Measurements from ENCODE around the gene TFG. TPM values are rescaled to one million over a fixed set of nuclear protein-coding genes. Genes with fewer than 3 reads are reported as not detected.

The TFG gene
- total RNA-seq, 2 experiments from 2014 or later: 57.8 to 61.3 TPM

DNA sequence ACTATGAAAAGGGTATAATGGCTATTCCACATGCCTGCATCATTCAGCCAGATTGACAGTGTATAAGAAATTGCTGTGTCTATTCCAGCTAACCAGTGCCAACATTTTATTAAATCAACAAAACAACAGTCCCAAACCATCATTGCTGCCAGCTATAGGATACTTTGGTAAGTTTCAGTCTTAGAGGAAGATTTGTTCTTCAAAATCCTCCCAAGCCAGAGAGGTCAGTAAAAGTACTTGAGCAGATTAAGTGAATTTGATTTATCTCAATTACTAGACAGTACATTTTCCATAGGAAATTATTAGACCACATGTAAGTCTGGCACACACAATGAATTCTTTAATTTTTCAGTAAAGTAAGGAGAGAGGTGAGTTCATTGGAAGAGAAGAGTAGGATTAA is 50.7 kb downstream of the TFG start:
- Mint-ChIP-seq H3K9me3 (no peaks in the 10 kb centered on the region), H3K4me1 (no peaks in the 10 kb centered on the region), H3K4me3 (no peak overlapping the region)

DNA sequence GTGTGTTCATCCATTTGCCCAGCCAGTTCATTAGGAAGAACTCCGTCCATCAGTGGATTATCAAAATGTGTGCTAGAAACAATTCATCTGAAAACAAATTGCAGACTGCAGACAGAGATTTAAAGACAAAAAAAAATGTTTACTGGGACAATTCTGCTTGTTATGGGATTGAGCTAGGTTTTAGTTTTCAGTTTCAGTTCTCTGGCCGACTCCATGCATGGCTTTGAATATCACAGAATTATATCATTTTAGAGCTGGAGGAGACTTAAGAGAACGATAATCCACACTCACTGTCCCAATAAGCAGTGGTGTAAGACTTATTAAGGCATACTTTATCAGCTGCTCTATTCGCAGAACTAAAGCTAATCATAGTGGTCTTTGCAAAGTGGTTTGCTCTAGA is 51.1 kb downstream of the TFG start:
- Mint-ChIP-seq H3K4me3 (no peak overlapping the region), H3K4me1 (peaks cover under 1% of the 10 kb centered on the region), H3K9me3 (no peaks in the 10 kb centered on the region), H3K27ac (no peak overlapping the region), H3K36me3 (no peaks in the 10 kb centered on the region), H3K27me3 (no peaks in the 10 kb centered on the region)
- no peak for DNase-seq

More for the DNA sequence above, 50.7 kb downstream of the TFG start:
- Mint-ChIP-seq H3K36me3 (no peaks in the 10 kb centered on the region), H3K27ac (no peak overlapping the region), H3K27me3 (no peaks in the 10 kb centered on the region)
- no peak for DNase-seq

DNA sequence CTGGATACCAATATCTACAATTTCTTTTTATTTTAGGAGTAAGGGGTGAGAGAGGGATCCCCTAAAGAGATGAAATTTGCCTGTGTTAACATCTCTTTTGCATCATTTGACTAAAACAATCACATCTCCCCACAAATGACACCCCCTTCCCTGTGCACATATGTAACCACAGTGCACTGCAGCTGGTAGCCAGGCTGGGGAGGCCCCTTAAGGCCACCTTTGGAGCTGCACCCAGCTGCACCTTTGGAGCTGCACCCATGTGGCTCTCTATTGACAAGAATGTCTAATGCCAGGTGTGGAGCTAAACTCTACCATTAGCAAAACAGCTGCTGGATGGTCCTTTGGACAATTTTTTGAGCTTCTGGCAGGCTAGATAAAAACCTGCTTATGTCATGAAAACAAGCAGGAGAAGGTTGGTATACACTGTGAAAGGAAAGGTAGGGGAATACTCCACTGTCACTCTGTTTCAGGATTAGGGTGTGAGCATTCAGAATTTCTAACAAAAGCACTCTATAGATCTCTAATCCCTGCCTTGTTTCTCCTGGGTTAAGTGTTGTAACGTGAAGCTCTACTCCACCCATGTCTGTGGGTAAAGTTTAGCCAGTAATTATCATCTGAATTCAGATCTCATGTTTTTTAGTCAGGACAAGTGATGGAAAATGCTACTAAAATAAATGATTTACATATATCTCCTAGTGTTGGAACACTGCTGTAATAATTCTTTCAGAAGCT is 52.1 kb downstream of the TFG start:
- H3K9me3 Mint-ChIP-seq: no peaks in the 10 kb centered on the region
- no peak for DNase-seq
- peaks cover 9% of the 10 kb centered on the region for H3K4me1 Mint-ChIP-seq
- H3K27ac Mint-ChIP-seq: no peak overlapping the region
- H3K27me3 Mint-ChIP-seq: no peaks in the 10 kb centered on the region
- no peaks in the 10 kb centered on the region for H3K36me3 Mint-ChIP-seq
- no peak overlapping the region for H3K4me3 Mint-ChIP-seq

DNA sequence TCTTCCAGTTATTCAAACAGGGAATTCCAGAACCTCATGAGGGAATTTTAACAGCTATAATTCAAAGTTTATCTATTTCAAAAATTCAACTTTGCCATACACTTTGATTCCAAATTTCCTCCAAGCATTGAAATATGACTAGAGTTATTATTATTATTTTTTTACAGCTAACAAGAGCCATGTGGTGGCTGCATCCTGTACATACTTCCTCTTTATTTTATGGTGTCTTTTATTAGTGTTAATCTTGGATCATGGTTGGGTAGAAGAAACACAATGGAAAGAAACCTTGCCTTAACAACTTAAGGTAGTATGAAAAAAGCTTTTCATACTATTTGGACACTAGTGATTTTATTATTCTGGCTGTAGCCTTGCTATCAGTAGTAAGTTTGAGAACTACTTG is 52.7 kb downstream of the TFG start:
- Mint-ChIP-seq H3K27me3 (no peaks in the 10 kb centered on the region), H3K4me3 (no peak overlapping the region), H3K4me1 (peaks cover 9% of the 10 kb centered on the region), H3K36me3 (no peaks in the 10 kb centered on the region), H3K27ac (no peak overlapping the region), H3K9me3 (no peaks in the 10 kb centered on the region)
- DNase-seq: no peak

DNA sequence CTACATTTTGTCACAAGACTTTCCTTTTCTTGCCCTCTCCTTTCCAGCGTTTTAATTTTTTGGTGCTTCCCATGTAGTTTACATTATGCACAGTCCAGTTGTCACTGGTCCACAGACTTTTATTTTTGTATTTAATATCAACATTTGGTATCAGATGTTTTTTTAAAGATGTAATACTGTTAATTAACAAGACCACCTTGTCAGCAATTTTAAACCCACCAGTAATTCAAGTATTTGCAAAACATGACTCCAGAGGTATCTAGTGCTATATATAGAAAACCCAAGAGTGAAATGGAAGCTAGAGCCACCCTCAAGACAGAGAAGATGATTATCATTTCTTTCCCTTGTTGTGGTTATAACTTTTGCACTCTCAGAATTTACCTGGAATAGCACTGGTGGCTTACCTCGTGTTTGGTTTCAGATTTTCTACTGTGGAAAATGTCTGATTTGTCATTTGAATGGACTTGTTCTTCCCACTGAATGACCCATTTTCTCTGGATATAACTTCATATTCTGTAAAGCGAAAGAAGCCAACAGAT is 56.2 kb downstream of the TFG start:
- H3K36me3 Mint-ChIP-seq: no peaks in the 10 kb centered on the region
- H3K27ac Mint-ChIP-seq: no peak overlapping the region
- no peaks in the 10 kb centered on the region for H3K27me3 Mint-ChIP-seq
- H3K4me3 Mint-ChIP-seq: no peak overlapping the region
- no peak for DNase-seq
- peaks cover 9% of the 10 kb centered on the region for H3K4me1 Mint-ChIP-seq
- no peaks in the 10 kb centered on the region for H3K9me3 Mint-ChIP-seq

DNA sequence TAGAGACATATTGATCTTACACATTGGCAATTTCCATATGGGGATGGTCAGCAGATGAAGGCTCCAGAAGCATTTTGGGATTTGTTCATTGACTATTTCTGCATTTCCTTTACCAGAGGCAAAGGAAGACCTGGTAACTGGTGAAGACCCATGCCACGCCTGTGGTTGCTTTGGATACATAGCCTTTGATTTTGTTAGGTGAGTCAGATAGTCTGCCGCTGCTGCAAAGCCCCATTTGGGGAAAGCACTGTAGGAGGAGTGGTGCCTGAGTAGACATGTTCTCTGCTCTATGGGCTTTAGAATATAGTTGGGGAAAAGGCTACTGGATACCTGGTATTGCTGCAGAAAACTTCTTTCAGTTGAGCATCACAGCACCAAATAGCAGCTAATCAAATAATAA is 56.8 kb downstream of the TFG start:
- peak; percentile 14 for DNase-seq
- no peaks in the 10 kb centered on the region for H3K9me3 Mint-ChIP-seq
- no peak overlapping the region for H3K4me3 Mint-ChIP-seq
- H3K4me1 Mint-ChIP-seq: peaks cover 9% of the 10 kb centered on the region
- H3K27ac Mint-ChIP-seq: no peak overlapping the region
- no peaks in the 10 kb centered on the region for H3K27me3 Mint-ChIP-seq
- no peaks in the 10 kb centered on the region for H3K36me3 Mint-ChIP-seq

DNA sequence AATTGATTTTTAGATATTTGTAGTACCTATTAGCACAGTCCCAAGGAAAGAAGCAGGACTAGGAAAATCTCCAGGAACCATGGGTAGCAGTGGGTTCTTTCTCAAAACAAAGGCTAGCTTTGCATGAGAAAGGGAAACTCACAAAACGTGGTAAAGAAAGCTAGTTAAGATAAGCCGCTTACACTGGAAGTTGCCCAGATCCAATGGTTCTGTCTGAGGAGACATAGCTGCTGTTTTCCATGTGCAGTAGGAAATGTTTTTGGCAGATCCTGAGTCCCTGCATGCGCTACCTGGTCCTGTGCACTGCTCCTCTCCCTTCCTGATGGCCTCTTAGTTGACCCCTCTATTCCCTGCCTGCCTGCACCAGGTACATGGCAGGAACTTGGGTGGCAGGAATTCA is 60.4 kb downstream of the TFG start:
- Mint-ChIP-seq H3K36me3 (peaks cover 2% of the 10 kb centered on the region), H3K27ac (no peak overlapping the region)

DNA sequence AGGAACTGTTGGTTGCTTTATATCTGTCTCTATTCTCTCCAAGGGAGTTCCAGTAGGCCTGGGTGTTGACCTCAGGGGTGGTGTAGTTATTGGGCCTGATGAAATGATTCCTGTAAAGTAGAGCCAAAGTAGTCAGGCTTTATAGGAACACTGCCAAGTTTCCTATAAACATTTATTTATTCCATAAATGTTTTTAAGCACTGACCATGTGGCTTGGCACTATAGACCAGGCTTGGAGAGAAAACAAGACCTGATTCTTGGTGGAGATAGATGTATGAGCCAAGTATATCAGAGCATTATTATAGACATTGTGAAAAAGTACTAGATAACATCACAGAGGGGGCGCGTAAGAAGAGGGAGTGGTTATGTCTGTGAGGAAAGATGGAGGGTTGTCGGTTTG is 65.9 kb downstream of the TFG start:
- Mint-ChIP-seq H3K9me3 (no peaks in the 10 kb centered on the region), H3K4me1 (no peaks in the 10 kb centered on the region), H3K27ac (no peak overlapping the region), H3K36me3 (peaks cover 2% of the 10 kb centered on the region), H3K4me3 (no peak overlapping the region), H3K27me3 (no peaks in the 10 kb centered on the region)
- DNase-seq: no peak

More for the DNA sequence above, 60.4 kb downstream of the TFG start:
- Mint-ChIP-seq H3K9me3 (no peaks in the 10 kb centered on the region), H3K27me3 (no peaks in the 10 kb centered on the region), H3K4me3 (no peak overlapping the region), H3K4me1 (peaks cover 9% of the 10 kb centered on the region)
- no peak for DNase-seq

DNA sequence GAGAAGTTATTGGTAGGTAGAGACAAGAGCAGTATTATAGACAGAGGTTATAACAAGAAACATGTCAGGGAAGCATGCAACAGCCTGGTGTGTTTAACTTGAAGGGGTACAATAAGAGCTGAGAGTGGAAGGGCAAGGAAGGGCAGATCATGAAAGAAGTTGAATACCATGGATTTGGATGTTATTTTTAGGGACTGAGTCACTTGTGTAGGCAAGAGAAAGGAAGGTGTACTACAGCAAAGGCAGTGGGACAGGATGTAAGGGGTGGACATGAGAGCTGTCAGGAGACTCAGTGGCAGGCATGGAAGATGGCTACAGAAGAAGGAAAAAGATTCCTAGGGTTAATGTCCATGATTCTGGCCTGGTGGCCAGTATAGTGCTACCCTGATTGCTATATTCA is 66.4 kb downstream of the TFG start:
- Mint-ChIP-seq H3K27me3 (no peaks in the 10 kb centered on the region), H3K36me3 (peaks cover 2% of the 10 kb centered on the region), H3K27ac (no peak overlapping the region), H3K9me3 (no peaks in the 10 kb centered on the region), H3K4me1 (no peaks in the 10 kb centered on the region), H3K4me3 (no peak overlapping the region)
- no peak for DNase-seq

DNA sequence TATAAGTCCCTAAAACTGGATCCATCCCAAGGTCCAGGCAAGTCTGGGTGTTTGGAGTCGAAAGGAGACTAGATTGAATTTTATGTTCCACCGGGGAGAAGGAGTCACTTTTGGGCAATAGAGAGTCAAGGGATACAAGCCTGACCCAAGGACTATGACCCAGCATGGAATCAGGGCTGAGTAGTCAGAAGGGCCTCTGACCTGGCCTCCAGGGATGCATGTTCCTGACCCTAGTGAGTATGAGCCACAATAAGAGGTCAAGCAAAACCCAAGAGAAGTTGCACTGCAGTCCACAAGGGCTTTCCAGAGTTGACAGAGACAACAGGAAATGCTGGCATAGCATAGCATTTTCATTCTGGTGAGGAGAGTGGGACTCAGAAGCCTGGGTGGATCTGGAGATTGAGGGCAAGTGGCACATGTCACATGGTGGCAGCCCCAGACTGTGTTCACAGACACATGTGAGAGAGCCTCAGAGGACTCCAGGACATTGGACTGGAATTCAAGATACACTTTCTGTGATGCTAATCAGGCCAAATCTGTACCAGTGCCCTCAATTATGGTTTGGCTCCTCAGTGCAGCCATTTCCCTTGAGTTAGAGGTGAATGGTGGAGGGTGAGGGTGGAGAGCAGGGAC is 66.9 kb downstream of the TFG start:
- no peak overlapping the region for H3K27ac Mint-ChIP-seq
- no peak overlapping the region for H3K4me3 Mint-ChIP-seq
- no peak for DNase-seq
- H3K36me3 Mint-ChIP-seq: peaks cover 2% of the 10 kb centered on the region
- no peaks in the 10 kb centered on the region for H3K4me1 Mint-ChIP-seq
- no peaks in the 10 kb centered on the region for H3K27me3 Mint-ChIP-seq
- no peaks in the 10 kb centered on the region for H3K9me3 Mint-ChIP-seq

DNA sequence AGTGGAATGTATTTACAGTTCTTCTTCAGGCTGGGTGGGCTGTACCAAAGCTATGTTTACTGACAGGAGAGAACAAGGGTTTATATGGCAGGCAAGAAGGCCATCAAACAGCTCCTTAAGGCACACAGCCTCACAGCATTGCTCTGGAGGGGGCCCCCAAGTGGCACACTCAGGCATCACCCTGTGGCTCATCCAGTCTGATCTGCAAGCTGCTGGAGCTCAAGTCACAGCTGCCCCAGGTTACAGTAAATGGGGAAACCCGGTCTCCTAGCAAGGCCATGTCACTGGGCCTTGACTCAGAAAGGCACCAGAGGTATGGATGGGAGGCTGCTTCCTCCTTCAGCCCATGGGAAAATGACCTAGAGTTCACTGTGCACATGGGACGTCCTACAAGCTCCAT is 67.5 kb downstream of the TFG start:
- no peak overlapping the region for H3K4me3 Mint-ChIP-seq
- H3K4me1 Mint-ChIP-seq: no peaks in the 10 kb centered on the region
- no peak for DNase-seq
- H3K36me3 Mint-ChIP-seq: peaks cover 1% of the 10 kb centered on the region
- H3K9me3 Mint-ChIP-seq: no peaks in the 10 kb centered on the region
- no peak overlapping the region for H3K27ac Mint-ChIP-seq
- no peaks in the 10 kb centered on the region for H3K27me3 Mint-ChIP-seq

DNA sequence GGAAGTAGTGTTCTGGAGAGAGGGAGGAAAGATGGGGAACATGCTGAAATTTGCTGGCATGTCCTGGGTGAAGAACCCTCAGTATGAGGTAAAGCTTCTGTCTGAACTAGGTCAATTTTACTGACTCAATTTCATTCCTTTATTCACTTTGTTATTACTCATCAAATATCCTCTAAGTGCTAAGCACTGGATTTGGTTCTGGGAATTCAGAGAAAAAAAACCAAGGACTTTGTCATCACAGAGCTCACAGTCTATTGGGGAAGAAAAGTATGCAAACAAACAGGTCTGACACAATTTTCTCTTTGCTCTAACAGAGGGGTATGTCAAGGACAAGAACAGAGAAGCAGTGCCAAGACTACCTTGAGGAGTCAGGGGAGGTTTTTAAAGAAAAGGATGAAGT is 68.0 kb downstream of the TFG start:
- Mint-ChIP-seq H3K27me3 (no peaks in the 10 kb centered on the region), H3K27ac (no peak overlapping the region), H3K4me1 (no peaks in the 10 kb centered on the region), H3K9me3 (no peaks in the 10 kb centered on the region), H3K4me3 (no peak overlapping the region), H3K36me3 (no peaks in the 10 kb centered on the region)
- DNase-seq: no peak

DNA sequence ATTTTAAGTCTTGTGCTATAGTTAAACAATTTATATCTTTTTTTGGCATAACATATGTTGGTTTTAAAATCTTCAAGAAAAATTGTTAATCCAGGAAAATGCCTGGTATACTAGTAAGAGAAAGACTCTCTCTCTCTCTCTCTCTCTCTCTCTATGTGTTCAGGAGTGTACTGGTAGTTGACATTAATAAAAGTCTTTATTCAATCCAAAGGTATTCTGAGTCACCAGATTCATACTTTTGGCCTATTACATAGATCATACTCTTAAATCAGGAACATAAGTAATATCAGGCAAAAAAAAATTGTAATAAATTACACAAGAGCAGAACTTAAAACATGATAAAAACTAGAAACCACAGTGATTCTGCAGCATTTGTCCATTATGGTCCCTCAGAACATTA is 70.2 kb downstream of the TFG start:
- no peak overlapping the region for H3K27ac Mint-ChIP-seq
- DNase-seq: no peak
- H3K9me3 Mint-ChIP-seq: no peaks in the 10 kb centered on the region
- no peaks in the 10 kb centered on the region for H3K27me3 Mint-ChIP-seq
- no peak overlapping the region for H3K4me3 Mint-ChIP-seq
- H3K4me1 Mint-ChIP-seq: no peaks in the 10 kb centered on the region
- H3K36me3 Mint-ChIP-seq: no peaks in the 10 kb centered on the region

DNA sequence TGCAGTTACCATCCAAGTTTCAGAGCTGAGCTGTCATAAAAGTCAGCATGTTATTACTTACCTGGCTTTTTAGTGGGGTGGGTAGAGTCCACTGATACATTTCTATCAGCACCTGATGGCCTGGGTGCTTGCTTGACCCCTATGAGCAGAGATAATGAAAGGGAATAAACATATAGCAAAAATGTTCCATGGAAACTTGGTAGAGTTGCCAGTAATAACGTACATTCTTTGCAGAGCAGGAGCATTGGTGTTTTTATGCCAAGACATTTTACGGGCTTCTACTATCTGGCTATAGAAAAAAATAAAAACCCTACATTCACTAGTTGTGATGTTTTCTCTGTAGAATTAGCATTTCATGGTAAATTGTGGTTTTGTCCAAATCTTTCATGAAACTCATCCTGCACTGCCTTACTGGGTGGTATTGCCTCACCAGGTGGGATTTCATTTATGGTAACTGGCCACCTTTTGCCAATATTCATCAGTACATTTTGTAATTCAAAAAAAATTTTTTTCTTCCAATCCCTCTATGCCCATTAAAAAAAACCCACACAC is 70.9 kb downstream of the TFG start:
- no peaks in the 10 kb centered on the region for H3K4me1 Mint-ChIP-seq

DNA sequence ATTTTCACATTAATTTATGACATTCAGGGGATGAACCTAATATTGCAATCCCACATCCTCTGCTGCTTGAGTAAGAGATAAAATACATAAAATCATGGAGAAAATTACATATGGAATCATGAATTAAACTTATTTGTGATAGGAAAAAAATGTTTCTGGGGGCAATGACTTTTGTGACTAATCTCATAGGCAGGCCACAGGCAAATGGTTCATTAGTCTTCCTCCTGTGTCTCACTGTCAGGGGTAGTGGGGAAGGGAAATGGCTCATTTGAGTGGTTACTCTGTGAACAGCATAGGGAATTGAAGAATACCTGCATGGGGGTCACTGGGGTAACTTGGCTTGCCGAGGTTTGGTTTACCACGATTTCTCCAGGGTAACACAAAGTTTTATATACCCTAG is 72.0 kb downstream of the TFG start:
- Mint-ChIP-seq H3K27me3 (no peaks in the 10 kb centered on the region), H3K36me3 (no peaks in the 10 kb centered on the region), H3K4me1 (no peaks in the 10 kb centered on the region), H3K4me3 (no peak overlapping the region), H3K9me3 (peaks cover 7% of the 10 kb centered on the region), H3K27ac (no peak overlapping the region)
- no peak for DNase-seq

More for the DNA sequence above, 70.9 kb downstream of the TFG start:
- H3K4me3 Mint-ChIP-seq: no peak overlapping the region
- H3K27me3 Mint-ChIP-seq: no peaks in the 10 kb centered on the region
- H3K36me3 Mint-ChIP-seq: no peaks in the 10 kb centered on the region
- H3K9me3 Mint-ChIP-seq: peaks cover 1% of the 10 kb centered on the region
- H3K27ac Mint-ChIP-seq: no peak overlapping the region
- no peak for DNase-seq

DNA sequence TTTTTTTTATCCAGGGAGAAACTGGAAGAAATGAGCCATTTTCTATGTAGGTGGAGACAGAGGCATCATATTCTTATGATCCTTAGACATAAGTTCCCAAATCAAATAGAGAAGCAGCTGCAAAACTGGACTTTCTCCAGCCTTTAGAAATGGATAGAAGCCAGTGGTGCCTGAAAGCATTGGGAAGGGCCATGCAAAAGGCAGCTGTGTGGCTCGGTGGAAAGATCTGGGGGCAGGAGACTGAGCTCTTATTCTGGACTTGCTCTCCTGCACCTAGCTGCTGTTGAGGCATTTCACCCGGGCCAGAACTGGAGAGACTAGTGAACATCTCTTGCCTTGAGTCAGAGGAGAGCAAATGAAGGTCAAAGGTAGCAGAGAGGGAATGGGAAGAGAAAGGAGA is 73.1 kb downstream of the TFG start:
- H3K27me3 Mint-ChIP-seq: no peaks in the 10 kb centered on the region
- DNase-seq: no peak
- no peak overlapping the region for H3K4me3 Mint-ChIP-seq
- H3K9me3 Mint-ChIP-seq: peaks cover 7% of the 10 kb centered on the region
- no peaks in the 10 kb centered on the region for H3K36me3 Mint-ChIP-seq
- no peak overlapping the region for H3K27ac Mint-ChIP-seq
- H3K4me1 Mint-ChIP-seq: no peaks in the 10 kb centered on the region

Data from activated naive CD8-positive, alpha-beta T cell treated with anti-CD3 and anti-CD28 coated beads for 36 hours (primary cell).